ENCODE data around the gene TEC.

GRCh38 chr4:48235050-48235449 is 34.6 kb downstream of the TEC start:
- TF ChIP-seq CTCF (IDR thresholded peaks at IDR 0.05) (no peak), POLR2A (IDR thresholded peaks at IDR 0.05) (no peak)
